K562 (cell line): ENCODE measurements around the gene VEGFA. TPM values are rescaled to one million over a fixed set of nuclear protein-coding genes. Genes with fewer than 3 reads are reported as not detected.

Experiments used
- BRF2 ChIP-seq: IDR thresholded peaks from 3 replicates; pipeline ENCODE4 v1.6.1; 2011; ENCODE audit warnings: borderline replicate concordance, mild to moderate bottlenecking; ENCODE audit not compliant: insufficient read length, insufficient read depth
- CBFA2T2 ChIP-seq: fragments of 450-650 bp; conservative IDR thresholded peaks from 2 replicates; pipeline ENCODE4 v1.6.1; 2017; ENCODE audit warnings: mild to moderate bottlenecking
- CTCF ChIP-seq, 3 experiments: IDR thresholded peaks in 2 of 3; conservative IDR thresholded peaks in 1 of 3; 2 replicates each; pipeline ENCODE4 v1.5.1; 2011 to 2012; ENCODE audit warnings: low read length in 3 of 3, mild to moderate bottlenecking in 3 of 3, control low read depth in 2 of 3, improper control_type of control experiment in 1 of 3, inconsistent platforms in 1 of 3, low read depth in 1 of 3, mixed read lengths in 1 of 3, moderate library complexity in 1 of 3; ENCODE audit not compliant: insufficient read depth in 2 of 3
- HES1 ChIP-seq: fragments of 450-650 bp; IDR thresholded peaks from 2 replicates; pipeline ENCODE4 v1.6.1; 2016; ENCODE audit warnings: low read depth, mild to moderate bottlenecking, moderate library complexity
- HNRNPK ChIP-seq: fragments of 200-400 bp; formaldehyde crosslinking; IDR thresholded peaks from one replicate; pipeline ENCODE4 v1.6.1; 2018; ENCODE audit warnings: mild to moderate bottlenecking, low read depth, low read length; ENCODE audit not compliant: poor library complexity, severe bottlenecking
- RERE ChIP-seq: sonication (generic); formaldehyde crosslinking; IDR thresholded peaks from 2 replicates; pipeline ENCODE4 v1.8.0; 2023; ENCODE audit warnings: missing genetic modification reagents, mild to moderate bottlenecking, borderline replicate concordance
- ZBTB33 ChIP-seq: sonication (generic); formaldehyde crosslinking; IDR thresholded peaks from 2 replicates; pipeline ENCODE4 v1.8.1; 2023; ENCODE audit warnings: mild to moderate bottlenecking, missing genetic modification reagents
- ZNF217 ChIP-seq: sonication (generic); formaldehyde crosslinking; IDR thresholded peaks from 2 replicates; pipeline ENCODE4 v1.8.0; 2022; ENCODE audit warnings: mild to moderate bottlenecking, missing genetic modification reagents
- ZNF277 ChIP-seq: fragments of 250-450 bp; sonication (Bioruptor Pico); IDR thresholded peaks from 2 replicates; pipeline ENCODE4 v1.8.0; 2022; ENCODE audit warnings: inconsistent platforms, mild to moderate bottlenecking, moderate library complexity, borderline replicate concordance
- ZNF280A ChIP-seq: fragments of 450-650 bp; IDR thresholded peaks from 2 replicates; pipeline ENCODE4 v1.6.1; 2018; ENCODE audit warnings: mild to moderate bottlenecking, low read depth; ENCODE audit not compliant: partially characterized antibody
- polyA plus RNA-seq, 8 experiments: library from polyadenylated mRNA; depleted of rRNA in 4 of 8; stranded (reverse) in 5 of 8; unstranded in 3 of 8; fragments of >200 nt; fragmentation: Nextera tagmentation in 2 of 8; fragmentation: Illumina TruSeq in 1 of 8; extraction: Ambion mirVana in 2 of 8; extraction: Trizol in 1 of 8; gene quantifications; 2 replicates each; pipeline versions ENCODE4 v1.2.1 to v1.2.3, GENCODE V29; 2011 to 2014; ENCODE audit warnings: inconsistent platforms in 1 of 8, missing spikeins in 1 of 8
- total RNA-seq, 7 experiments: library from RNA; depleted of rRNA in 6 of 7; stranded (reverse); fragments of >200 nt in 6 of 7; fragmentation: Illumina TruSeq in 2 of 7; extraction: Trizol in 2 of 7; gene quantifications; 2 replicates each; pipeline versions ENCODE4 v1.2.1 to v1.2.3, GENCODE V29; 2011 to 2021; ENCODE audit warnings: low replicate concordance in 1 of 7

The VEGFA gene
- total and polyA plus RNA-seq, 9 of the 15 experiments (the other 6 are each of a cell fraction or from before 2014, with no cell fraction given) = 14.0 to 271 (median 124) TPM

GRCh38 chr6:43807228-43808061 is 37.4 kb downstream of the VEGFA start (continued):
- no peak for TF ChIP-seq BRF2
- TF ChIP-seq RERE (CRISPR knock-in tag) = no peak
- no peak for TF ChIP-seq ZNF280A
- TF ChIP-seq ZBTB33 (CRISPR knock-in tag) = 0 out of 2 replicates have a peak, but pooled peaks have one; percentile 13
- TF ChIP-seq HNRNPK = no peak
- no peak for TF ChIP-seq ZNF277 (CRISPR knock-in tag)
- TF ChIP-seq ZNF217 = no peak
- peak; percentile 78 for TF ChIP-seq HES1
- peak; percentile 74 for TF ChIP-seq CBFA2T2
- TF ChIP-seq CTCF (IDR thresholded peaks at IDR 0.05 in 2 of 3, conservative IDR thresholded peaks at IDR 0.05 in 1 of 3; ENCODE audit: insufficient read depth in 2 of 3, low read depth in 1 of 3, low read length in 3 of 3) = no peak
